ENCODE measurements around the gene BMP7. TPM values are rescaled to one million over a fixed set of nuclear protein-coding genes. Genes with fewer than 3 reads are reported as not detected.

Gene BMP7
- total and polyA plus RNA-seq, 2 experiments from 2014 or later: 15.9 to 22.8 TPM

DNA sequence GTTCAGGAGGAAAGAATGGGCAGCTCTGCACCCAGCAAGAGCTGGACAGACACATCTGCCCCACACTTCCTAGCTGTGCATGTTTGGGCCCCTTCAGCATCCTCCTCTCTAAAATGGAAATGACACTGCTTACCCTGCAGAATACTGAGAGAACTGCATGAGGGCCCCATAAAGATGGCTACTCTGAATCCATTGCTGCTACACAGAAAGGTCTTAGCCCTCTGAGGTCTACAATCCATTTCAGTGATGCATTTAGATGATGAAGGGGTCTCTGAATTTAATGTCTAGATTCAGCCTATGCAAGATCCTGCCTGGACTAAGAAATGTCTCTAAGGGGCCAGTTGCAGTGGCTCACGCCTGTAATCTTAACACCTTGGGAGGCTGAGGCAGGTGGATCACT lies 11.3 kb downstream of the BMP7 start:
- no peak for DNase-seq (ENCODE audit: low spot score)
- TF ChIP-seq, protein P1, sequence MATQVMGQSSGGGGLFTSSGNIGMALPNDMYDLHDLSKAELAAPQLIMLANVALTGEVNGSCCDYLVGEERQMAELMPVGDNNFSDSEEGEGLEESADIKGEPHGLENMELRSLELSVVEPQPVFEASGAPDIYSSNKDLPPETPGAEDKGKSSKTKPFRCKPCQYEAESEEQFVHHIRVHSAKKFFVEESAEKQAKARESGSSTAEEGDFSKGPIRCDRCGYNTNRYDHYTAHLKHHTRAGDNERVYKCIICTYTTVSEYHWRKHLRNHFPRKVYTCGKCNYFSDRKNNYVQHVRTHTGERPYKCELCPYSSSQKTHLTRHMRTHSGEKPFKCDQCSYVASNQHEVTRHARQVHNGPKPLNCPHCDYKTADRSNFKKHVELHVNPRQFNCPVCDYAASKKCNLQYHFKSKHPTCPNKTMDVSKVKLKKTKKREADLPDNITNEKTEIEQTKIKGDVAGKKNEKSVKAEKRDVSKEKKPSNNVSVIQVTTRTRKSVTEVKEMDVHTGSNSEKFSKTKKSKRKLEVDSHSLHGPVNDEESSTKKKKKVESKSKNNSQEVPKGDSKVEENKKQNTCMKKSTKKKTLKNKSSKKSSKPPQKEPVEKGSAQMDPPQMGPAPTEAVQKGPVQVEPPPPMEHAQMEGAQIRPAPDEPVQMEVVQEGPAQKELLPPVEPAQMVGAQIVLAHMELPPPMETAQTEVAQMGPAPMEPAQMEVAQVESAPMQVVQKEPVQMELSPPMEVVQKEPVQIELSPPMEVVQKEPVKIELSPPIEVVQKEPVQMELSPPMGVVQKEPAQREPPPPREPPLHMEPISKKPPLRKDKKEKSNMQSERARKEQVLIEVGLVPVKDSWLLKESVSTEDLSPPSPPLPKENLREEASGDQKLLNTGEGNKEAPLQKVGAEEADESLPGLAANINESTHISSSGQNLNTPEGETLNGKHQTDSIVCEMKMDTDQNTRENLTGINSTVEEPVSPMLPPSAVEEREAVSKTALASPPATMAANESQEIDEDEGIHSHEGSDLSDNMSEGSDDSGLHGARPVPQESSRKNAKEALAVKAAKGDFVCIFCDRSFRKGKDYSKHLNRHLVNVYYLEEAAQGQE (IDR thresholded peaks at IDR 0.05; ENCODE audit: unreplicated experiment): no peak
- TF ChIP-seq ZNF331 (CRISPR knock-in tag; IDR thresholded peaks at IDR 0.05; ENCODE audit: low read depth) (no peak), JUNB (IDR thresholded peaks at IDR 0.05; ENCODE audit: unreplicated experiment) (no peak), EZH2 (IDR thresholded peaks at IDR 0.05; ENCODE audit: low read depth, unreplicated experiment) (no peak), ZNF114 (CRISPR knock-in tag; IDR thresholded peaks at IDR 0.05) (no peak), EZH2phosphoT487 (IDR thresholded peaks at IDR 0.05; ENCODE audit: unreplicated experiment) (no peak), NANOG (IDR thresholded peaks at IDR 0.05; ENCODE audit: borderline replicate concordance) (no peak), STAT1 (IDR thresholded peaks at IDR 0.05; ENCODE audit: unreplicated experiment) (no peak), POLR2AphosphoS5 (IDR thresholded peaks at IDR 0.05; ENCODE audit: low read depth) (no peak), CREB1 (CRISPR knock-in tag; IDR thresholded peaks at IDR 0.05; ENCODE audit: low read depth) (no peak)
- TF ChIP-seq, protein P2, sequence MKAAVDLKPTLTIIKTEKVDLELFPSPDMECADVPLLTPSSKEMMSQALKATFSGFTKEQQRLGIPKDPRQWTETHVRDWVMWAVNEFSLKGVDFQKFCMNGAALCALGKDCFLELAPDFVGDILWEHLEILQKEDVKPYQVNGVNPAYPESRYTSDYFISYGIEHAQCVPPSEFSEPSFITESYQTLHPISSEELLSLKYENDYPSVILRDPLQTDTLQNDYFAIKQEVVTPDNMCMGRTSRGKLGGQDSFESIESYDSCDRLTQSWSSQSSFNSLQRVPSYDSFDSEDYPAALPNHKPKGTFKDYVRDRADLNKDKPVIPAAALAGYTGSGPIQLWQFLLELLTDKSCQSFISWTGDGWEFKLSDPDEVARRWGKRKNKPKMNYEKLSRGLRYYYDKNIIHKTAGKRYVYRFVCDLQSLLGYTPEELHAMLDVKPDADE (IDR thresholded peaks at IDR 0.05): no peak
- TF ChIP-seq, protein P3, sequence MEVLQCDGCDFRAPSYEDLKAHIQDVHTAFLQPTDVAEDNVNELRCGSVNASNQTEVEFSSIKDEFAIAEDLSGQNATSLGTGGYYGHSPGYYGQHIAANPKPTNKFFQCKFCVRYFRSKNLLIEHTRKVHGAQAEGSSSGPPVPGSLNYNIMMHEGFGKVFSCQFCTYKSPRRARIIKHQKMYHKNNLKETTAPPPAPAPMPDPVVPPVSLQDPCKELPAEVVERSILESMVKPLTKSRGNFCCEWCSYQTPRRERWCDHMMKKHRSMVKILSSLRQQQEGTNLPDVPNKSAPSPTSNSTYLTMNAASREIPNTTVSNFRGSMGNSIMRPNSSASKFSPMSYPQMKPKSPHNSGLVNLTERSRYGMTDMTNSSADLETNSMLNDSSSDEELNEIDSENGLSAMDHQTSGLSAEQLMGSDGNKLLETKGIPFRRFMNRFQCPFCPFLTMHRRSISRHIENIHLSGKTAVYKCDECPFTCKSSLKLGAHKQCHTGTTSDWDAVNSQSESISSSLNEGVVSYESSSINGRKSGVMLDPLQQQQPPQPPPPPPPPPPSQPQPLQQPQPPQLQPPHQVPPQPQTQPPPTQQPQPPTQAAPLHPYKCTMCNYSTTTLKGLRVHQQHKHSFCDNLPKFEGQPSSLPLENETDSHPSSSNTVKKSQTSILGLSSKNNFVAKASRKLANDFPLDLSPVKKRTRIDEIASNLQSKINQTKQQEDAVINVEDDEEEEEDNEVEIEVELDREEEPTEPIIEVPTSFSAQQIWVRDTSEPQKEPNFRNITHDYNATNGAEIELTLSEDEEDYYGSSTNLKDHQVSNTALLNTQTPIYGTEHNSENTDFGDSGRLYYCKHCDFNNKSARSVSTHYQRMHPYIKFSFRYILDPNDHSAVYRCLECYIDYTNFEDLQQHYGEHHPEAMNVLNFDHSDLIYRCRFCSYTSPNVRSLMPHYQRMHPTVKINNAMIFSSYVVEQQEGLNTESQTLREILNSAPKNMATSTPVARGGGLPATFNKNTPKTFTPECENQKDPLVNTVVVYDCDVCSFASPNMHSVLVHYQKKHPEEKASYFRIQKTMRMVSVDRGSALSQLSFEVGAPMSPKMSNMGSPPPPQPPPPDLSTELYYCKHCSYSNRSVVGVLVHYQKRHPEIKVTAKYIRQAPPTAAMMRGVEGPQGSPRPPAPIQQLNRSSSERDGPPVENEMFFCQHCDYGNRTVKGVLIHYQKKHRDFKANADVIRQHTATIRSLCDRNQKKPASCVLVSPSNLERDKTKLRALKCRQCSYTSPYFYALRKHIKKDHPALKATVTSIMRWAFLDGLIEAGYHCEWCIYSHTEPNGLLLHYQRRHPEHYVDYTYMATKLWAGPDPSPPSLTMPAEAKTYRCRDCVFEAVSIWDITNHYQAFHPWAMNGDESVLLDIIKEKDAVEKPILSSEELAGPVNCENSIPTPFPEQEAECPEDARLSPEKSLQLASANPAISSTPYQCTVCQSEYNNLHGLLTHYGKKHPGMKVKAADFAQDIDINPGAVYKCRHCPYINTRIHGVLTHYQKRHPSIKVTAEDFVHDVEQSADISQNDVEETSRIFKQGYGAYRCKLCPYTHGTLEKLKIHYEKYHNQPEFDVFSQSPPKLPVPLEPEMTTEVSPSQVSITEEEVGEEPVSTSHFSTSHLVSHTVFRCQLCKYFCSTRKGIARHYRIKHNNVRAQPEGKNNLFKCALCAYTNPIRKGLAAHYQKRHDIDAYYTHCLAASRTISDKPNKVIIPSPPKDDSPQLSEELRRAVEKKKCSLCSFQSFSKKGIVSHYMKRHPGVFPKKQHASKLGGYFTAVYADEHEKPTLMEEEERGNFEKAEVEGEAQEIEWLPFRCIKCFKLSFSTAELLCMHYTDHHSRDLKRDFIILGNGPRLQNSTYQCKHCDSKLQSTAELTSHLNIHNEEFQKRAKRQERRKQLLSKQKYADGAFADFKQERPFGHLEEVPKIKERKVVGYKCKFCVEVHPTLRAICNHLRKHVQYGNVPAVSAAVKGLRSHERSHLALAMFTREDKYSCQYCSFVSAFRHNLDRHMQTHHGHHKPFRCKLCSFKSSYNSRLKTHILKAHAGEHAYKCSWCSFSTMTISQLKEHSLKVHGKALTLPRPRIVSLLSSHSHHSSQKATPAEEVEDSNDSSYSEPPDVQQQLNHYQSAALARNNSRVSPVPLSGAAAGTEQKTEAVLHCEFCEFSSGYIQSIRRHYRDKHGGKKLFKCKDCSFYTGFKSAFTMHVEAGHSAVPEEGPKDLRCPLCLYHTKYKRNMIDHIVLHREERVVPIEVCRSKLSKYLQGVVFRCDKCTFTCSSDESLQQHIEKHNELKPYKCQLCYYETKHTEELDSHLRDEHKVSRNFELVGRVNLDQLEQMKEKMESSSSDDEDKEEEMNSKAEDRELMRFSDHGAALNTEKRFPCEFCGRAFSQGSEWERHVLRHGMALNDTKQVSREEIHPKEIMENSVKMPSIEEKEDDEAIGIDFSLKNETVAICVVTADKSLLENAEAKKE (CRISPR knock-in tag; IDR thresholded peaks at IDR 0.05): no peak
- TF ChIP-seq, protein P4, sequence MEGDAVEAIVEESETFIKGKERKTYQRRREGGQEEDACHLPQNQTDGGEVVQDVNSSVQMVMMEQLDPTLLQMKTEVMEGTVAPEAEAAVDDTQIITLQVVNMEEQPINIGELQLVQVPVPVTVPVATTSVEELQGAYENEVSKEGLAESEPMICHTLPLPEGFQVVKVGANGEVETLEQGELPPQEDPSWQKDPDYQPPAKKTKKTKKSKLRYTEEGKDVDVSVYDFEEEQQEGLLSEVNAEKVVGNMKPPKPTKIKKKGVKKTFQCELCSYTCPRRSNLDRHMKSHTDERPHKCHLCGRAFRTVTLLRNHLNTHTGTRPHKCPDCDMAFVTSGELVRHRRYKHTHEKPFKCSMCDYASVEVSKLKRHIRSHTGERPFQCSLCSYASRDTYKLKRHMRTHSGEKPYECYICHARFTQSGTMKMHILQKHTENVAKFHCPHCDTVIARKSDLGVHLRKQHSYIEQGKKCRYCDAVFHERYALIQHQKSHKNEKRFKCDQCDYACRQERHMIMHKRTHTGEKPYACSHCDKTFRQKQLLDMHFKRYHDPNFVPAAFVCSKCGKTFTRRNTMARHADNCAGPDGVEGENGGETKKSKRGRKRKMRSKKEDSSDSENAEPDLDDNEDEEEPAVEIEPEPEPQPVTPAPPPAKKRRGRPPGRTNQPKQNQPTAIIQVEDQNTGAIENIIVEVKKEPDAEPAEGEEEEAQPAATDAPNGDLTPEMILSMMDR (conservative IDR thresholded peaks at IDR 0.05; ENCODE audit: low read depth in 2 of 2): no peak
- ATAC-seq: no peak
- Mint-ChIP-seq H3K9me3 (no peaks in the 10 kb centered on the region; the same call in 2 of the 3 replicates), H3K36me3 (ENCODE audit: low read depth) (no peaks in the 10 kb centered on the region), H3K27me3 (ENCODE audit: insufficient read depth, low read depth, poor library complexity) (peaks cover 32% of the 10 kb centered on the region), H3K4me3 (no peak overlapping the region), H3K27ac (no peak overlapping the region), H3K4me1 (peaks cover 62% of the 10 kb centered on the region)
- no peaks in the 10 kb centered on the region for H3K36me3 ChIP-seq (ENCODE audit: insufficient read depth)
- no peak overlapping the region for H3K4me3 ChIP-seq
- H3K27me3 ChIP-seq (ENCODE audit: insufficient read depth): peaks cover 7% of the 10 kb centered on the region
- no peak overlapping the region for H3K27ac ChIP-seq (ENCODE audit: low read depth)
- H3K4me2 ChIP-seq: no peak overlapping the region
- H4K20me1 ChIP-seq (replicated peaks; ENCODE audit: insufficient read depth): 0 out of 2 replicates have a peak, but pooled peaks cover 6% of the 10 kb centered on the region
- H2AFZ ChIP-seq: no peak overlapping the region
- H3K79me2 ChIP-seq (replicated peaks; ENCODE audit: insufficient read depth): peaks cover 50% of the 10 kb centered on the region
- H3K9me2 ChIP-seq (ENCODE audit: insufficient read depth): no peaks in the 10 kb centered on the region
- H3F3A ChIP-seq (replicated peaks; ENCODE audit: low read depth): no peaks in the 10 kb centered on the region
- H3K4me1 ChIP-seq (ENCODE audit: insufficient read depth): peaks cover 57% of the 10 kb centered on the region

Measured in GM23338 (cell line).